Astrocyte (in vitro differentiated cells and primary cell): ENCODE measurements around the gene DIP2C. TPM values are rescaled to one million over a fixed set of nuclear protein-coding genes. Genes with fewer than 3 reads are reported as not detected.

Experiments
- DNase-seq: peaks from one replicate; pipeline ENCODE4 v3.0.0-alpha.2; 2010; ENCODE audit warnings: low read depth
- FAIRE-seq: peaks from 2 replicates; lab custom pipeline; 2011; peaks lifted over from hg19 to GRCh38; lab: Jason Lieb, UNC
- H2AFZ ChIP-seq: 2 replicates; pipeline ENCODE4 v1.6.0; 2012; ENCODE audit warnings: low read depth, low read length, inconsistent platforms
- H3K27ac ChIP-seq: 2 replicates; pipeline ENCODE4 v1.5.1; 2011; ENCODE audit warnings: low read depth, low read length, inconsistent platforms
- H3K27me3 ChIP-seq: 2 replicates; pipeline ENCODE4 v1.6.0; 2011; ENCODE audit warnings: low read length, inconsistent platforms; ENCODE audit not compliant: insufficient read depth
- H3K36me3 ChIP-seq: 2 replicates; pipeline ENCODE4 v1.5.1; 2011; ENCODE audit warnings: low read length, inconsistent platforms; ENCODE audit not compliant: insufficient read depth
- H3K4me1 ChIP-seq: 2 replicates; pipeline ENCODE4 v1.5.1; 2011; ENCODE audit warnings: low read length, inconsistent platforms; ENCODE audit not compliant: insufficient read depth
- H3K4me2 ChIP-seq: 2 replicates; pipeline ENCODE4 v1.6.0; 2012; ENCODE audit warnings: low read length, inconsistent platforms
- H3K4me3 ChIP-seq: 2 replicates; pipeline ENCODE4 v1.5.1; 2011; ENCODE audit warnings: low read depth, mild to moderate bottlenecking, low read length, inconsistent platforms; ENCODE audit not compliant: insufficient read depth
- H3K79me2 ChIP-seq: 2 replicates; pipeline ENCODE4 v1.6.0; 2012; ENCODE audit warnings: mild to moderate bottlenecking, low read length, inconsistent platforms; ENCODE audit not compliant: insufficient read depth
- H3K9ac ChIP-seq: 2 replicates; pipeline ENCODE4 v1.6.0; 2012; ENCODE audit warnings: mild to moderate bottlenecking, low read length, inconsistent platforms
- H3K9me3 ChIP-seq: 2 replicates; pipeline ENCODE4 v1.5.1; 2012; ENCODE audit warnings: low read depth, mild to moderate bottlenecking, low read length, inconsistent platforms; ENCODE audit not compliant: insufficient read depth
- H4K20me1 ChIP-seq: 2 replicates; pipeline ENCODE4 v1.6.0; 2012; ENCODE audit warnings: low read length, inconsistent platforms; ENCODE audit not compliant: insufficient read depth
- H3K27ac Mint-ChIP-seq: one replicate; pipeline ENCODE4 v1.8.0; 2021; ENCODE audit warnings: mild to moderate bottlenecking, mixed read lengths; ENCODE audit not compliant: unreplicated experiment
- H3K27me3 Mint-ChIP-seq: one replicate; pipeline ENCODE4 v1.8.0; 2021; ENCODE audit warnings: low read depth, mixed read lengths; ENCODE audit not compliant: unreplicated experiment
- H3K36me3 Mint-ChIP-seq: one replicate; pipeline ENCODE4 v1.8.0; 2021; ENCODE audit warnings: low read depth, mixed read lengths; ENCODE audit not compliant: unreplicated experiment
- H3K4me1 Mint-ChIP-seq: one replicate; pipeline ENCODE4 v1.8.0; 2021; ENCODE audit warnings: low read depth, mixed read lengths; ENCODE audit not compliant: unreplicated experiment
- H3K4me3 Mint-ChIP-seq: one replicate; pipeline ENCODE4 v1.8.0; 2021; ENCODE audit warnings: mild to moderate bottlenecking, moderate library complexity, mixed read lengths; ENCODE audit not compliant: unreplicated experiment
- H3K9me3 Mint-ChIP-seq: one replicate; pipeline ENCODE4 v1.8.0; 2021; ENCODE audit warnings: mild to moderate bottlenecking, mixed read lengths; ENCODE audit not compliant: unreplicated experiment
- EZH2 ChIP-seq: IDR thresholded peaks from 2 replicates; pipeline ENCODE4 v1.6.1; 2012; ENCODE audit warnings: mild to moderate bottlenecking, low read length, inconsistent platforms; ENCODE audit not compliant: insufficient read depth
- total RNA-seq: library from RNA; stranded (reverse); gene quantifications from 2 replicates; pipeline ENCODE4 v1.2.1, GENCODE V29; 2021
- TF ChIP-seq, protein P1 (sequence below): IDR thresholded peaks from 2 replicates; pipeline ENCODE4 v1.5.1; 2011; ENCODE audit warnings: low read depth, mild to moderate bottlenecking, inconsistent platforms, low read length, moderate library complexity; ENCODE audit not compliant: insufficient read depth

The DIP2C gene
- total RNA-seq, 1 donor from 2014 or later, result 27.3 TPM

DNA sequence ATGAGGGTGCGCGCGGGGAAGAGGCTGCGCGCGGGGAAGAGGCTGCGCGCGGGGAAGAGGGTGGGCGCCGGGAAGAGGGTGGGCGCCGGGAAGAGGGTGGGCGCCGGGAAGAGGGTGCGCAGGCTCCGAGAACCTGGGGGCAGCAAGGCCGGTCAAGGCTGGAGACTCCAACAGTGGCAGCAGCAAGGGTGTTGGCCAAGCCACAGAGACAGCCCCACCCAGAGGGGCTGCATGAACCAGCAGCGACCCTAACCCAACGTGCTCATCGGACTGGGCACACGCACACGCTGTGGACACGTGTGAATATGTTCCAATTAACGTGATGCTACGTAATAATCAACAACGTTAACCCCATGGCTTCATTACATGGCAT, 48.8 kb downstream of the DIP2C start:
- Mint-ChIP-seq H3K4me3 (no peak overlapping the region), H3K36me3 (peaks cover 9% of the 10 kb centered on the region), H3K27ac (no peak overlapping the region), H3K27me3 (no peaks in the 10 kb centered on the region), H3K4me1 (peaks cover 8% of the 10 kb centered on the region), H3K9me3 (peaks cover 5% of the 10 kb centered on the region)
- no peak overlapping the region for H3K9ac ChIP-seq
- no peak for DNase-seq
- H3K4me2 ChIP-seq, result no peak overlapping the region
- no peak overlapping the region for H3K4me3 ChIP-seq
- H3K4me1 ChIP-seq, result no peaks in the 10 kb centered on the region
- TF ChIP-seq, protein P1, sequence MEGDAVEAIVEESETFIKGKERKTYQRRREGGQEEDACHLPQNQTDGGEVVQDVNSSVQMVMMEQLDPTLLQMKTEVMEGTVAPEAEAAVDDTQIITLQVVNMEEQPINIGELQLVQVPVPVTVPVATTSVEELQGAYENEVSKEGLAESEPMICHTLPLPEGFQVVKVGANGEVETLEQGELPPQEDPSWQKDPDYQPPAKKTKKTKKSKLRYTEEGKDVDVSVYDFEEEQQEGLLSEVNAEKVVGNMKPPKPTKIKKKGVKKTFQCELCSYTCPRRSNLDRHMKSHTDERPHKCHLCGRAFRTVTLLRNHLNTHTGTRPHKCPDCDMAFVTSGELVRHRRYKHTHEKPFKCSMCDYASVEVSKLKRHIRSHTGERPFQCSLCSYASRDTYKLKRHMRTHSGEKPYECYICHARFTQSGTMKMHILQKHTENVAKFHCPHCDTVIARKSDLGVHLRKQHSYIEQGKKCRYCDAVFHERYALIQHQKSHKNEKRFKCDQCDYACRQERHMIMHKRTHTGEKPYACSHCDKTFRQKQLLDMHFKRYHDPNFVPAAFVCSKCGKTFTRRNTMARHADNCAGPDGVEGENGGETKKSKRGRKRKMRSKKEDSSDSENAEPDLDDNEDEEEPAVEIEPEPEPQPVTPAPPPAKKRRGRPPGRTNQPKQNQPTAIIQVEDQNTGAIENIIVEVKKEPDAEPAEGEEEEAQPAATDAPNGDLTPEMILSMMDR, result no peak
- TF ChIP-seq EZH2, result no peak
- no peaks in the 10 kb centered on the region for H3K27me3 ChIP-seq
- no peaks in the 10 kb centered on the region for H3K36me3 ChIP-seq
- peaks cover 89% of the 10 kb centered on the region for H4K20me1 ChIP-seq
- H3K79me2 ChIP-seq, result peaks cover 97% of the 10 kb centered on the region
- H3K27ac ChIP-seq, result no peak overlapping the region
- no peak overlapping the region for H2AFZ ChIP-seq
- peaks cover 2% of the 10 kb centered on the region for H3K9me3 ChIP-seq
- no peak for FAIRE-seq

DNA sequence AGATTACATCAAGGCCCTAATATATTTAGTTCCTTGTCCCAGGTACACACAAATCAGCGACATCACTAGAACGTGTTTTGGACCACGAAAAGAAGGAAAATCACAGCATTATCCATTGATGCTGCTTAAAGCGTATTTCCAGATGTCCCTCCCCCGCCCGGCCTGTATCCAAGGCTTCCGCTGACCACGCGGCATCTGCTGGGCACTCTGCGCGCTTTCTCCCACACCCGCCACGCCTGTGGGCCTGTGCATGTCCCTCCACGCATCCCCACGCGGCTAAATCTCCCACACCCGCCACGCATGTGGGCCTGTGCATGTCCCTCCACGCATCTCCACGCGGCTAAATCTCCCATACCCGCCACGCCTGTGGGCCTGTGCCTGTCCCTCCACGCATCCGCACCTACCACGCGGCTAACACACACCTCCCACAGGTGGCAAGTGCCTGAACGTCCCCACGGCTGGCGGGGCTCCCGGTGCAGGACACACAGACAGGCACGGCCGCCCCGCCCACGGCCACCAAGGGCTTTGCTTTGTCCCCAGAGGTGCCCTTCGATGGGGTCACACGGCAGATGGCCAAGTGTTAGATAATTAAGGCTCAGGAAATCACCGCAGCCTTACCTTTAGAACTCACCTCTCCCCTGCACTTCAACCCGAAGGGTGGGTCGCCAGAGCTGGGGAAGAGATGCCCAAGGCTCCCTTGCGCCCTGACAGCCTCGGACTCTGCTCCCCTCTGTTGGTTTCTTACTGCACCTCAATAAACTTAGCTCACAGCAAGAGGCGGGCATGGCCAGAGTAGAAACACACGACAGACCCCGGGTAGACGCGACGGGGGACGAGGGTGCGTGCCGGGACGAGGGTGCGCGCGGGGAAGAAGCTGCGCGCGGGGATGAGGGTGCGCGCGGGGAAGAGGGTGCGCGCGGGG, 49.5 kb downstream of the DIP2C start:
- H3K4me1 ChIP-seq, result no peaks in the 10 kb centered on the region
- no peaks in the 10 kb centered on the region for H3K36me3 ChIP-seq
- peaks cover 91% of the 10 kb centered on the region for H4K20me1 ChIP-seq
- no peak overlapping the region for H3K4me3 ChIP-seq
- TF ChIP-seq, protein P1, result no peak
- no peak for TF ChIP-seq EZH2
- H2AFZ ChIP-seq, result no peak overlapping the region
- H3K27ac ChIP-seq, result no peak overlapping the region
- Mint-ChIP-seq H3K9me3 (peaks cover 5% of the 10 kb centered on the region), H3K4me3 (no peak overlapping the region), H3K27me3 (no peaks in the 10 kb centered on the region), H3K36me3 (peaks cover 7% of the 10 kb centered on the region), H3K4me1 (peaks cover 8% of the 10 kb centered on the region), H3K27ac (no peak overlapping the region)
- H3K9me3 ChIP-seq, result peaks cover 1% of the 10 kb centered on the region
- H3K79me2 ChIP-seq, result peaks cover 97% of the 10 kb centered on the region
- FAIRE-seq, result no peak
- no peak overlapping the region for H3K4me2 ChIP-seq
- no peaks in the 10 kb centered on the region for H3K27me3 ChIP-seq
- no peak for DNase-seq
- H3K9ac ChIP-seq, result no peak overlapping the region
